ENCODE measurements around the gene NCKAP5. TPM values are rescaled to one million over a fixed set of nuclear protein-coding genes. Genes with fewer than 3 reads are reported as not detected.

Gene NCKAP5
- total and polyA plus RNA-seq, 2 donors (not counting 1 experiment from before 2014, with no cell fraction given), result not detected

- POLR2A ChIA-PET, result no interaction called here
- CTCF ChIA-PET, result no interaction called here
- Histone ChIP-seq H4K20me1 (ENCODE audit: control insufficient read depth, insufficient read depth, low read length, poor library complexity, severe bottlenecking) (no peaks in the 10 kb centered on the region), H3K4me2 (replicated peaks; ENCODE audit: low read depth, low read length, poor library complexity, severe bottlenecking) (no peak overlapping the region), H3K27ac (ENCODE audit: low read length in 2 of 2) (no peak overlapping the region), H3K36me3 (replicated peaks in 1 of 2; ENCODE audit: control extremely low read depth in 1 of 2, control insufficient read depth in 1 of 2, extremely low read depth in 1 of 2, insufficient read depth in 2 of 2, low read length in 1 of 2) (no peaks in the 10 kb centered on the region), H3K9me3 (ENCODE audit: control extremely low read depth in 1 of 3, control insufficient read depth in 2 of 3, insufficient read depth in 1 of 3, low read length in 2 of 3) (no peaks in the 10 kb centered on the region), H2AFZ (ENCODE audit: insufficient read depth, low read depth, low read length, poor library complexity, severe bottlenecking) (no peak overlapping the region), H3K27me3 (replicated peaks in 1 of 4; ENCODE audit: control extremely low read depth in 1 of 4, control insufficient read depth in 3 of 4, insufficient read depth in 4 of 4, low read length in 3 of 4) (no peaks in the 10 kb centered on the region), H3K4me3 (ENCODE audit: control extremely low read depth in 1 of 5, extremely low read depth in 1 of 5, insufficient read depth in 1 of 5, low read depth in 2 of 5, low read length in 4 of 5) (no peak overlapping the region), H3K4me1 (ENCODE audit: control insufficient read depth in 2 of 2, insufficient read depth in 2 of 2, low read length in 2 of 2) (no peaks in the 10 kb centered on the region), H3K9ac (ENCODE audit: low read length) (no peak overlapping the region), H3K79me2 (ENCODE audit: control insufficient read depth, insufficient read depth, low read length) (no peaks in the 10 kb centered on the region)
- Mint-ChIP-seq H3K4me3 (no peak overlapping the region), H3K4me1 (no peaks in the 10 kb centered on the region), H3K27me3 (no peaks in the 10 kb centered on the region), H3K27ac (no peak overlapping the region), H3K9me3 (ENCODE audit: insufficient read depth) (no peaks in the 10 kb centered on the region)
- ATAC-seq (ENCODE audit: low read depth) (no peak), DNase-seq (no peak)
- TF ChIP-seq EZH2 (IDR thresholded peaks at IDR 0.05; ENCODE audit: borderline replicate concordance, insufficient read depth, low read depth, low read length, poor library complexity, severe bottlenecking) (no peak), CTCF (IDR thresholded peaks at IDR 0.05) (no peak)
- intact Hi-C loops (cut with micrococcal nuclease), result no loop called here
- no CpG with 5 or more reads among the region's 3 CpGs for WGBS (ENCODE audit: insufficient coverage)
Measured at GRCh38 chr2:132797556-132797955, 770.7 kb downstream of the NCKAP5 start.

GRCh38 chr2:132797071-132797470 lies 771.2 kb downstream of the NCKAP5 start:
- H3K9me3 ChIP-seq (ENCODE audit: control extremely low read depth in 1 of 3, control insufficient read depth in 2 of 3, insufficient read depth in 1 of 3, low read length in 2 of 3), result no peaks in the 10 kb centered on the region
- Mint-ChIP-seq H3K27me3 (no peaks in the 10 kb centered on the region), H3K9me3 (ENCODE audit: insufficient read depth) (no peaks in the 10 kb centered on the region), H3K4me3 (no peak overlapping the region), H3K4me1 (no peaks in the 10 kb centered on the region), H3K27ac (no peak overlapping the region)
- no peak overlapping the region for H3K9ac ChIP-seq (ENCODE audit: low read length)
- H4K20me1 ChIP-seq (ENCODE audit: control insufficient read depth, insufficient read depth, low read length, poor library complexity, severe bottlenecking), result no peaks in the 10 kb centered on the region
- ATAC-seq (ENCODE audit: low read depth) (no peak), DNase-seq (no peak)
- intact Hi-C loops (cut with micrococcal nuclease), result no loop called here
- POLR2A ChIA-PET, result no interaction called here
- CTCF ChIA-PET, result no interaction called here
- no peak overlapping the region for H3K27ac ChIP-seq (ENCODE audit: low read length in 2 of 2)
- no peak overlapping the region for H3K4me3 ChIP-seq (ENCODE audit: control extremely low read depth in 1 of 5, extremely low read depth in 1 of 5, insufficient read depth in 1 of 5, low read depth in 2 of 5, low read length in 4 of 5)
- no peaks in the 10 kb centered on the region for H3K4me1 ChIP-seq (ENCODE audit: control insufficient read depth in 2 of 2, insufficient read depth in 2 of 2, low read length in 2 of 2)
- H3K4me2 ChIP-seq (replicated peaks; ENCODE audit: low read depth, low read length, poor library complexity, severe bottlenecking), result no peak overlapping the region
- H2AFZ ChIP-seq (ENCODE audit: insufficient read depth, low read depth, low read length, poor library complexity, severe bottlenecking), result no peak overlapping the region
- WGBS (ENCODE audit: insufficient coverage), result no CpG with 5 or more reads among the region's 3 CpGs
- TF ChIP-seq EZH2 (IDR thresholded peaks at IDR 0.05; ENCODE audit: borderline replicate concordance, insufficient read depth, low read depth, low read length, poor library complexity, severe bottlenecking), result no peak
- TF ChIP-seq CTCF (IDR thresholded peaks at IDR 0.05), result no peak
- no peaks in the 10 kb centered on the region for H3K79me2 ChIP-seq (ENCODE audit: control insufficient read depth, insufficient read depth, low read length)
- no peaks in the 10 kb centered on the region for H3K36me3 ChIP-seq (replicated peaks in 1 of 2; ENCODE audit: control extremely low read depth in 1 of 2, control insufficient read depth in 1 of 2, extremely low read depth in 1 of 2, insufficient read depth in 2 of 2, low read length in 1 of 2)
- H3K27me3 ChIP-seq (replicated peaks in 1 of 4; ENCODE audit: control extremely low read depth in 1 of 4, control insufficient read depth in 3 of 4, insufficient read depth in 4 of 4, low read length in 3 of 4), result no peaks in the 10 kb centered on the region
